GM19193 (cell line): Measurements from ENCODE around the gene ITGB4.

Experiments used
- POLR2A ChIP-seq: IDR thresholded peaks from 4 replicates; pipeline ENCODE4 v1.6.1; 2011; ENCODE audit not compliant: insufficient read depth, insufficient read length; ENCODE audit errors: extremely low read depth

ITGB4 gene

GRCh38 chr17:75692976-75693375, 28.3 kb upstream of the ITGB4 start:
- no peak for TF ChIP-seq POLR2A

GRCh38 chr17:75693500-75694481, 27.5 kb upstream of the ITGB4 start:
- no peak for TF ChIP-seq POLR2A

DNA sequence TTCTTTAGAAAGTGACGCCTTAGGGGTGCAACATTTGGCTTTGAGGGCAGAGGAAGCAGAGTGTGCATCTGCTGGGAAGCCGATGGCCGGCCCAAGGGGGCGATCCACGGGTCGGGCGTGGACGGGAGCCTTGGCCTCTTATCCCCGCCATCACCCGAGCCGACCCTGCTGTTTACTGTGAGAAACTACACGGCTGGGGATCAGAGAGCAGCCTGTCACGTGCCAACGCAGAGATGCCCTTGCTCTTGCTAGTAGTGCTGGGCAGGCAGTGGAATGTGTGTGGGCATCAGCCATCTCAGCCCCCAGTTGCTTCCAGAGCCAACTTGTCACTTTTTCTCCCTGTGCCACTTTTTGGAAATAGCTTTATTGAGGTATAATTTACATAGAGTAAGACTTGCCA, 26.7 kb upstream of the ITGB4 start:
- TF ChIP-seq POLR2A, result no peak

- no peak for TF ChIP-seq POLR2A
Measured at GRCh38 chr17:75695141-75695829, 26.0 kb upstream of the ITGB4 start.

- no peak for TF ChIP-seq POLR2A
Measured at GRCh38 chr17:75695830-75696271, 25.4 kb upstream of the ITGB4 start.

DNA sequence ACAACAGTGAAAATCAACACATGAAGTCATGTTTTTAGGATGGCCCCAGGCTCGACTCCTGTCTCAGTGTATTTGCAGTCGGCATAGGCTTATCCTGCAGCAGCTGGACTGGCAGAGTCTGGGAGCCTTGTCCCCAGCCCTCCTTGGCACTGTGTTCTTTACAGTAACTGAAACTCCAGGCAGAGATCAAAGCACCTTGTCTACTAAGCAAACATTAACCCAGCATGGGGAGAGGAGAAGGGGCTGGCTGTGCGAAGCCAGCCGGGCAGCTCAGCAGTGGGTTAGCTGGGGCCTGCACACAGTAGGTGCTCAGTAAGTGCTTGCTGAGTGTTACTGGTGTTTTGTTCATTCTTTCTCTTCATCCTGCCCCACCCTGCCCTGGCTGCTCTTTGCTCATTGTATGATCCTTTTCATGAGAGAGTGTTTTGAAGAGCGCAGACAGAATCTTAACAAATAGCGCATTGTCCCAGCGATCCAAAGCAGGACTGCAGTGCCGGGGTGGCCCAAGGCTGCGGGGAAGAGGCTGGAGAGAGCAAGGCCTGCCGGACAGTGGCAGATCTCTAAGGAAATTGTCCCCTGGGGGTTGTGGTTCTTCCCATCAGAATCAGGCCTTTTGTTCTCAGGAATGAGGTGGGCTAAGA, 23.5 kb upstream of the ITGB4 start:
- TF ChIP-seq POLR2A, result no peak

DNA sequence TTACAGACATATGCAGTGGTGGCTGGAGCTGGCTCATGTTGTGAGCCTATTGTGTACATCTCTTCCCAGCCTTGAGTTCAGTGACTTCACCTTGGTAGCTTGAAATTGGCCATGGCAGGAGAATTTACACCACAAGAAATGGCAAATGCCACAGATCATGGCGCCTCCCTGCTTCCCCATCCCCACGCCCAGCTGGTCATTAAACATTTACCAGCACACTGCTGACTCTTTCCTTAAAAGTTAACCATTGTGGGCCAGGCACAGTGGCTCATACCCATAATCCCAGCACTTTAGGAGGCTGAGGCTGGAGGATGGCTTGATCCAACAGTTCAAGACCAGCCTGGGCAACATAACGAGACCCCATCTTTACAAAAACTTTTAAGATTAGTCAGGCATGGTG, 22.6 kb upstream of the ITGB4 start:
- no peak for TF ChIP-seq POLR2A

DNA sequence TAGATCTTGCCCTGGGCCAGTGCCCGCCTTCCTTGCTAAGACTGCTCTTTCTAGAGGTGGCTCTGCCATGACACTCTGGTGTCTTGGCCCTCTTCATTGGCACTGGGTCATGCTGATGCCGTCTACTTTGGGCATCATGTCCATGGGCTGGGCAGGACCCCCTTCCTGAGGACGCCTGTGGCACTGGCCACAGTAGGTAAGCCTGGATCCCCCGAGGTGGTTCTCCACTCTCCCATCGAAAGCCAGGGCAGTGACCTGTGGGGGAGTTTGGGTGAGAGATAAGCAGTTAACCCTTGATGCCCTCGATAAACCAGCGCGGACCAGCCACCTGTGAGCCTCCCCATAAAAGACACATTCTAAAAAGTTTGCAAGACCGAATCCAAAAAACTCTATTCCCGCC, 20.0 kb upstream of the ITGB4 start:
- TF ChIP-seq POLR2A, result no peak

GRCh38 chr17:75703191-75703590, 18.1 kb upstream of the ITGB4 start:
- no peak for TF ChIP-seq POLR2A

GRCh38 chr17:75703591-75703990, 17.7 kb upstream of the ITGB4 start:
- TF ChIP-seq POLR2A, result no peak

DNA sequence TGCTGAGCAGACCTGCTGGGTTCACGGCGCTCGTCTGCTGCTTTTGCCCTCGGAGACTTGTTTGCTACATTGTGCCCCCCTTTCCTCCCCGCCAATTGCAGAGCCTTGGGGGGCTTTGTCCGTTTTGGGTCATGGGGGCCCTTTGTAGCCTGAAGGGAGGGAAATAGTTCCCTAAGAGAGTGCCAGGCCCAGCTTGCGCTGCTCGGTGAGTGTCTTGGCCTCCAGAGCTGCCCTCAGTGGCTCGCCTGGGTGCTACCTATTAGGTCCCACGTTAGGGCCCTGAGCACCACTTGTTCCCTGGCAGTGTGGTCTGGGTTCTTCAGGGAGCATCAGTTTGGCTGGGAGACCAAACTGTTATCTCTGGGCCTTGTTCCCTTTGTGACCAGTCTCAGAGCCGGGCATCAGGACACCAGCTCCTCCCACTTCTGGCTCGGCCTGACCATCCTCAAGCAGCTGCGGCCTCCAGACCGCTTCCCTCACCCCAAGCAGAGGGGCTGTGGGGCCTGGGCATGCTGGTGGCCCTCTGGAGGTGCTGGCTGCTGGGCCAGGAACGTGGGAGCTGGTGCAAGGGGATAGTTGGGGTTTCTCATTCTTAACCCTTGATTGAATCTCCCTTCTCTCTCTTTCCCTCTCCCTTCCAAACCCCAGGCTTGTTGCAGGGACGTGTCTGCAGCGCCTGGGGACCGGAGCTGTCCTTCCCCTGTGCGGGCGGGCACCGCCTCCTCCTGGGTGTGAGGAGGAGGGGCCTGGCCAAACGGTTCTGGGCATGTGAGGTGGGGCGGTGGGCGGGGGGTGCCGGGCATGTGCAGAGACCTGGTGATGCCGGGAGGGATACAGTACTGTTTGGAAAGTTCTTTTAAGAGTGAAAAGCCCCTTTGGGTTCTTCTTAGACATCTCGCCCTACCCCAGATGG, 16.0 kb upstream of the ITGB4 start:
- no peak for TF ChIP-seq POLR2A

GRCh38 chr17:75706042-75706728, 15.1 kb upstream of the ITGB4 start:
- TF ChIP-seq POLR2A, result no peak

- no peak for TF ChIP-seq POLR2A
Measured at GRCh38 chr17:75707079-75707571, 14.1 kb upstream of the ITGB4 start.

GRCh38 chr17:75712446-75712845, 8.8 kb upstream of the ITGB4 start:
- TF ChIP-seq POLR2A, result no peak

DNA sequence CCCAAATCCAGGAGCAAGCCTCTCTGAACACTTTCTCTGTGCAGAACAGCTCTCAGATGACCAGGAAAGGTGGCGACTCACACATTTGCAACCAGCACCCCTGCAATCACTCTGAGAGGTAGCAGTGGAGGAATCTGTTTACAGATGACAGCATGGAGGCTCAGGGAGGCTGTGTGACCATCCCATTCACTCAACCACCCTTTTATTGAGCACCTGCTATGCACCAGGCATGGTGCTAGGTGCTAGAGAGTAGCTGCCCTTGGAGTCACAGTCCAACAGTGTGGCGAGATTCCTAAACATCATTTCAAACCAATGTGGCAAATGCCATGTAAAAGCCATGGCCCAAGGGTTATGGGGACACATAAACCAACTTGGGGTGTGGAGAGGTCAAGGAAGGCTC, 1.5 kb upstream of the ITGB4 start:
- TF ChIP-seq POLR2A, result no peak
